C4-2B (cell line): Measurements from ENCODE around the gene FOXF1.

Experiments
- H3K27ac ChIP-seq: fragments of 450-650 bp; 2 replicates; pipeline ENCODE4 v1.5.1; 2017
- CTCF ChIP-seq: fragments of 450-650 bp; conservative IDR thresholded peaks from 2 replicates; pipeline ENCODE4 v1.5.1; 2017; ENCODE audit warnings: mild to moderate bottlenecking
- ZFX ChIP-seq: fragments of 450-650 bp; IDR thresholded peaks from 2 replicates; pipeline ENCODE4 v1.6.1; 2017

The FOXF1 gene

GRCh38 chr16:86533076-86533475 is 22.7 kb downstream of the FOXF1 start:
- TF ChIP-seq CTCF: no peak
- TF ChIP-seq ZFX: no peak
- no peak overlapping the region for H3K27ac ChIP-seq

GRCh38 chr16:86533767-86534351 is 23.5 kb downstream of the FOXF1 start:
- TF ChIP-seq CTCF: no peak
- no peak for TF ChIP-seq ZFX

GRCh38 chr16:86534779-86535615 is 24.7 kb downstream of the FOXF1 start:
- TF ChIP-seq CTCF (no peak), ZFX (no peak)

More at GRCh38 chr16:86533767-86534351, 23.5 kb downstream of the FOXF1 start:
- H3K27ac ChIP-seq: no peak overlapping the region

GRCh38 chr16:86536621-86537020 is 26.3 kb downstream of the FOXF1 start:
- TF ChIP-seq ZFX: no peak
- TF ChIP-seq CTCF: no peak
- no peak overlapping the region for H3K27ac ChIP-seq

More at GRCh38 chr16:86534779-86535615, 24.7 kb downstream of the FOXF1 start:
- H3K27ac ChIP-seq: no peak overlapping the region

- no peak overlapping the region for H3K27ac ChIP-seq
- TF ChIP-seq CTCF: no peak
- TF ChIP-seq ZFX: no peak
These were observed 27.2 kb downstream of the FOXF1 start for GRCh38 chr16:86537486-86537885.

GRCh38 chr16:86538196-86538780 is 28.0 kb downstream of the FOXF1 start:
- H3K27ac ChIP-seq: no peak overlapping the region
- TF ChIP-seq ZFX (no peak), CTCF (no peak)

GRCh38 chr16:86540894-86541293 is 30.6 kb downstream of the FOXF1 start:
- no peak for TF ChIP-seq ZFX
- no peak for TF ChIP-seq CTCF
- H3K27ac ChIP-seq: no peak overlapping the region
